ENCODE results near the gene CCDC169. TPM values are rescaled to one million over a fixed set of nuclear protein-coding genes. Genes with fewer than 3 reads are reported as not detected.
"Not testable (repeated sequence)": the region's sequence is repeated elsewhere in the genome, so short reads cannot be mapped to it uniquely, and the experiment has no call there.

CCDC169 gene
- total and polyA plus RNA-seq, 3 donors from 2014 or later: 37.0 to 174 (median 74.1) TPM

- peaks cover 3% of the 10 kb centered on the region for H3K4me1 ChIP-seq
- TF ChIP-seq, protein P1, sequence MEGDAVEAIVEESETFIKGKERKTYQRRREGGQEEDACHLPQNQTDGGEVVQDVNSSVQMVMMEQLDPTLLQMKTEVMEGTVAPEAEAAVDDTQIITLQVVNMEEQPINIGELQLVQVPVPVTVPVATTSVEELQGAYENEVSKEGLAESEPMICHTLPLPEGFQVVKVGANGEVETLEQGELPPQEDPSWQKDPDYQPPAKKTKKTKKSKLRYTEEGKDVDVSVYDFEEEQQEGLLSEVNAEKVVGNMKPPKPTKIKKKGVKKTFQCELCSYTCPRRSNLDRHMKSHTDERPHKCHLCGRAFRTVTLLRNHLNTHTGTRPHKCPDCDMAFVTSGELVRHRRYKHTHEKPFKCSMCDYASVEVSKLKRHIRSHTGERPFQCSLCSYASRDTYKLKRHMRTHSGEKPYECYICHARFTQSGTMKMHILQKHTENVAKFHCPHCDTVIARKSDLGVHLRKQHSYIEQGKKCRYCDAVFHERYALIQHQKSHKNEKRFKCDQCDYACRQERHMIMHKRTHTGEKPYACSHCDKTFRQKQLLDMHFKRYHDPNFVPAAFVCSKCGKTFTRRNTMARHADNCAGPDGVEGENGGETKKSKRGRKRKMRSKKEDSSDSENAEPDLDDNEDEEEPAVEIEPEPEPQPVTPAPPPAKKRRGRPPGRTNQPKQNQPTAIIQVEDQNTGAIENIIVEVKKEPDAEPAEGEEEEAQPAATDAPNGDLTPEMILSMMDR (IDR thresholded peaks at IDR 0.05): no peak
- H3K27ac ChIP-seq: no peak overlapping the region
- WGBS, 2 donors: 81 to 87% methylated on average over 3 of the region's 3 CpGs
- H3K36me3 ChIP-seq (ENCODE audit: low read depth, missing control alignments): no peaks in the 10 kb centered on the region
- no peaks in the 10 kb centered on the region for H3K27me3 ChIP-seq
- H3K4me3 ChIP-seq: no peak overlapping the region
- H3K9me3 ChIP-seq: no peaks in the 10 kb centered on the region
- no peak for DNase-seq
- intact Hi-C loops (cut with DNase I; ENCODE audit: low total_unique reads): no loop called here
These were observed 40.5 kb upstream of the CCDC169 start for GRCh38 chr13:36337938-36338641.

DNA sequence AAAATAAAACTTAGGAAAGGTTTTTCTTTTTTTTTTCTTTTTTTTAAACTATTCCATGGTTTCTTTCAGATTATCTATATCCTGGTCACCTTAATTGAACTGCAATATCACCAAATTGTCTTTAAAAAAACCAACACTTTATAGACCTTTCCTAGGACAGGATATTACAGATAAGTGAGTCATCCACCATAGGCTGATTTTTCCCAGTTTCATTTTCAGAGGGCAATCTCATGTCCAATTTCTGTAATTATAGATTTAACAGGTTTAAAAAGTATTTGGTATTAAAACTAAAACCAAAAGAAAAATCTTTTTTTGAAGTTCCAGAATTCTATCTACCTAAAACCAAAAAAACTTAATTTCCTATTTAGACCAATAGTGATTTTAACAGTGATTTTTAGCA, 35.4 kb upstream of the CCDC169 start:
- Histone ChIP-seq H3K9me3 (no peaks in the 10 kb centered on the region), H3K27ac (no peak overlapping the region), H3K4me1 (no peaks in the 10 kb centered on the region), H3K4me3 (no peak overlapping the region), H3K36me3 (ENCODE audit: low read depth, missing control alignments) (no peaks in the 10 kb centered on the region), H3K27me3 (no peaks in the 10 kb centered on the region)
- no peak for TF ChIP-seq POLR2A (IDR thresholded peaks at IDR 0.05)
- TF ChIP-seq, protein P1 (IDR thresholded peaks at IDR 0.05): no peak
- DNase-seq: no peak
- intact Hi-C loops (cut with DNase I; ENCODE audit: low total_unique reads): no loop called here

DNA sequence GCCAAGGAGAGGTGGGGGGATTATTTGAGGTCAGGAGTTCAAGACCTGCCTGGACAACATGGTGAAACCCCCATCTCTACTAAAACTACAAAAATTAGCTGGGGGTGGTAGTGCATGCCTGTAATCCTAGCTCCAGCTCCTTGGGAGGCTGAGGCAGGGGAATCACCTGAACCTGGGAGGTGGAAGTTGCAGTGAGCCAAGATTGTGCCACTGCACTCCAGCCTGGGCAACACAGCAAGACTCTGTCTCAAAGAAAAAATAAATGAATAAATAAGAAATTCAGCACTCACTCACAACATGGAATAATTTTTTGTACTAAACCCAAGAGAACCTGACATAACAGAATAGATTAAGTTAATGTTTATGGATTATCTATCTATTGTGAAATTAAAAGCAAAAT, 34.6 kb upstream of the CCDC169 start:
- H3K9me3 ChIP-seq; H3K4me1 ChIP-seq; DNase-seq; H3K4me3 ChIP-seq; H3K36me3 ChIP-seq (ENCODE audit: low read depth, missing control alignments); H3K27me3 ChIP-seq; H3K27ac ChIP-seq; intact Hi-C loops (cut with DNase I; ENCODE audit: low total_unique reads): not testable (repeated sequence)

DNA sequence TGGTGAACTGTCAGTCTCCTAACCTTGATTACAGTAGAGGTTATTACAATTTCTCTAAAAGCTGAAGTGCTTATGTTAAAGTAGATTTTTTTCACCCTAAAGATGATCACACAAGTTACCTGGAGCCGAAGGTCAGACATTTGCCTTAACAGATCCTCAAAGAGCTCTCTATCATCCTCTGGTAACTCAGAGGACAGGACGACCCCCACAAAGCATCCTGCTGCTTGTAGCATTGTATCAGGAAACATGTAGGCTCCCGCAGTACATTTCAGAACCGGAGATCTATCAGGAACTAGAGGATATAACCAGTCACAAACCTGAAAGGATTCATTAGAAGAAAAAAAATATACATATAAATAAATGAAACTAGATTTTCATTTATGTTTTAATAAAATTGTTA, 33.7 kb upstream of the CCDC169 start:
- DNase-seq: no peak
- Histone ChIP-seq H3K4me1 (no peaks in the 10 kb centered on the region), H3K9me3 (no peaks in the 10 kb centered on the region), H3K4me3 (no peak overlapping the region), H3K27ac (no peak overlapping the region), H3K36me3 (ENCODE audit: low read depth, missing control alignments) (no peaks in the 10 kb centered on the region), H3K27me3 (no peaks in the 10 kb centered on the region)
- intact Hi-C loops (cut with DNase I; ENCODE audit: low total_unique reads): no loop called here
- TF ChIP-seq, protein P1 (IDR thresholded peaks at IDR 0.05): no peak
- TF ChIP-seq POLR2A (IDR thresholded peaks at IDR 0.05): no peak
- 84 to 86% methylated on average over 4 of the region's 4 CpGs for WGBS, 2 donors

- no peak for TF ChIP-seq POLR2A (IDR thresholded peaks at IDR 0.05)
- TF ChIP-seq, protein P1 (IDR thresholded peaks at IDR 0.05): no peak
- Histone ChIP-seq H3K27me3 (no peaks in the 10 kb centered on the region), H3K4me1 (no peaks in the 10 kb centered on the region), H3K4me3 (no peak overlapping the region), H3K36me3 (ENCODE audit: low read depth, missing control alignments) (no peaks in the 10 kb centered on the region), H3K27ac (no peak overlapping the region), H3K9me3 (no peaks in the 10 kb centered on the region)
- 81 to 82% methylated on average over 4 of the region's 4 CpGs for WGBS, 2 donors
- DNase-seq: no peak
- intact Hi-C loops (cut with DNase I; ENCODE audit: low total_unique reads): no loop called here
These were observed 31.7 kb upstream of the CCDC169 start for GRCh38 chr13:36329361-36329760.

All from testis (tissue), 3 donors.